GM21367 (cell line): ENCODE results near the gene TRPV6.

Source experiments
- ATAC-seq: cut with Tn5 transposase; IDR thresholded peaks from one replicate; pipeline ENCODE4 v1.9.1; 2021; ENCODE audit not compliant: unreplicated experiment

TRPV6 gene

DNA sequence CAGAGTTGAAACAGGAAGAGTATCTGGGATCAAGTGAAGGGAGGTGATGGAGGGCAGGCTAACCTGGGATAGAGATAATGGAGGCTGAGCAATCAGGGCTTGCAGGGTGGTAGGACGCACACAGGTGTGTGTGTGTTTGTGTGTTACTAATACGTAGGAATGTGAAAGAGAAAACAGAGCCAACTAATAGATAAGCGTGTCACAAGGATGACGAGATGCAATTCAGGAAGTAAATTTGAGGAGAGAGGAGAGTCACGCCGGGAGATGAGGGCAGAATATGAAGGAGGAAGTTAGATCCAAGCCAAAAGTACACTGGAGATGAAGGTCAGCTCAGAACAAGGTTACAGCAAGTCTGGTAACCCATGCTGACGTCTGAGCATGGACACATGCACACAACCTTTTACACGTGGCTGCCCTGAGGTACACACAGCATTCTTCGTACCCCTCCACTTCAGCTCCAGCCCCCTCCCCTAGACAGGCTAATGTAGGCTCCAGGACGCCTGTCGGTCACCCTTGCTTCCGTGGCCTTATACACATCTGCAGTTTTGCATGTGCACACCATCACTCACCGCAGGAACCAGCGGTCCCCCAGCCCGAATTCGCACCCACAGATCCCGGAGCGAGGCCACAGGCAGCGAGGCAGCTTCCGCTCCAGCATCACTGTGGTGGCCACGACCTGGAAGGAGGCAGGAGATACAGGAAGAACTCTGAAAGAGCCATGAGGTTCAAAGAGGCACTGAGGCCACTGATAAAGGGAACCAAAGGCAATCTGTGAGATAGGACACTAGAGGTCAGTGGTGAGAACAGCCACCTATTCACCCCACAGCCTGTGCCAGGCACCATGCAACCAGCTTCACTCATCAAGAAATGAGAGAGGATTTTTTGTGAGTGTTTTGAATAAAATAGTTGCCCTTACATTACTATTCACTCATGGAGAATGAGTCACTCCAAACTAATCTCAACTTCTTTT, 23.7 kb upstream of the TRPV6 start:
- ATAC-seq: no peak

- no peak for ATAC-seq
These were observed 22.7 kb upstream of the TRPV6 start for GRCh38 chr7:142908290-142908689.

GRCh38 chr7:142906643-142907042, 21.1 kb upstream of the TRPV6 start:
- no peak for ATAC-seq

DNA sequence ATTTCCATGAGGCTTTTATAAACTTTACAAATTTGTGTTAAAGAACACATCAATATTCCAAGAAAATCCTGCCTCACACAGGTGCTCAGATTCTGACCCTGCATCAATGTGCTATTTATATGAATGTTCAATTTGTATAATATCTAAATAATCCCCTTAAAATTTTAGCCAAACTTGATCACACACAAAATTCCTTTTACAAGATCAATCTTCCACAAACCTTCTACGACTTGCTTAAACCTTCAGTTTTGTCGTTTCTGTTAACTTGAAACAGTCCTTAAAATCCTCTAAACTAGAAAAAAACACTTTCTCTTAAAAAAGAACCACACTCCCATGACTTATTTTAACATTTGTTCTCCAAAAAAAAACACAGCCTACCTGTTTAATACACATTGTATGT, 20.2 kb upstream of the TRPV6 start:
- no peak for ATAC-seq

GRCh38 chr7:142904128-142904527, 18.6 kb upstream of the TRPV6 start:
- no peak for ATAC-seq

GRCh38 chr7:142901426-142902259, 16.1 kb upstream of the TRPV6 start:
- no peak for ATAC-seq

DNA sequence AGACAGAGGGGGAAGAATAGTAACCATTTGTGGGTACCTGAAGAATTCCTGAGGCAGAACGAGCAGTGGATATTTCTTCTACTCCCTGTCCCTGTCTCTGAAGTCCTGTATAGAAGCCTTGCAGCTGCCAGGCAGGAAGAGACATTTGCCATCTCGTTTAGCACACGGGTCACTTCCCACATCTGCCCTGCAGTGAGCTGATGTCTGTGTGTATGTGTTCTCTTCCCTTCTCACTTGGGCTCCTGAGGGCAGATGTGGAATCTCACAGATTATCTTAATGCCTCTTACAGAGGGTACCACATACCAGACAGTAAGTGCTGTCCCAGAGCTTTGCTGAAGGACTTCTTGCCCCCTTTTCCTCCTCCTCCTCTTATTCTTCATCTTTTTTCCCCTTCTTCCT, 14.1 kb upstream of the TRPV6 start:
- ATAC-seq: no peak

- no peak for ATAC-seq
These were observed 13.0 kb upstream of the TRPV6 start for GRCh38 chr7:142898377-142899170.

GRCh38 chr7:142897691-142898090, 12.1 kb upstream of the TRPV6 start:
- ATAC-seq: no peak

DNA sequence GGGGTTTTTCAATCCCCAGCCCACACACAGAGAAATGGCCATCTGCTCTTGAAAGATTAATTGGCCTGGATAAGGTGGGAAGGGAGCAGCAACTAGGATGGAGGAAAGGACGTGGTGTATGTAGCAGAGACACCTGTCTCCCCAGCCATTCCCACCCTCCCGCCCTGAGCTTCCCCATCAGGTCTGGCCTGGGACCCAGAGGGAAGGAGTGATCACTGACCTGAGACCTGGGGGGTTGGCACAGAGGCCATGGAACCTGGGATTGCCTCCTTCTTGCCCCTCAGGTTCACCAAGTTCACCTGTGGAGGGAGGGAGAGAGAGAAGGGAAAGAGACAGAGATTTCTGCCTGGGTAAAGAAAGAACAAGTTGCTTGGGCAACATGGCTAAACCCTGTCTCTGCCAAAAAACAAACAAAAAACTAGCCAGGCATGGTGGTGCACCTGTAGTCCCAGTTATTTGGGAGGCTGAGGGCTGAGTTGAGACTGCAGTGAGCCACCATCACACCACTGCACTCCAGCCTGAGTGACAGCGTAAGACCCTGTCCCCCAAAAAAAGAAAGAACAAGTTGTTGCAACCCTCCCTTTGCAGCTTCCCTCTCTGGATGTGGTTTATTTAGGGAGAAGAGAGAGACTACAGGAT, 11.3 kb upstream of the TRPV6 start:
- no peak for ATAC-seq

DNA sequence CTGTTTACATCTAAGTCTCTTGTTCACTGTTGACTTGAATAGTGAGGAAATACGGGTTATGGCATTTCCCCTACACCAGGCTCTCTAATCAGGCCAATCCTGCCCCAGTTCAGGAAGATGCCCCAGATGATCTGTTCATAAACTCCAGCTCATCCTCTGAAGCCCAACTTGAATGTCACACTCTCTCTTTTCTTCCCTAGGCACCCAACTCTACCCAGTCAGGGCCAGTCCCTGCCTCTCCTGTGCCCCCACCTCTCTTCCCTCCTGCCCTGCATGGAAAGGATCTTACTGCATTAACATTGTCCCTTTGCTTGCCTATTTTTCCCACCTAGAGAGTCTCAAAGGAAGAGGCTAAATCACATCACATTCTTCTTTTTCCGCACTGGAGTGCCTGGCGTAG, 10.6 kb upstream of the TRPV6 start:
- no peak for ATAC-seq

GRCh38 chr7:142894985-142895593, 9.5 kb upstream of the TRPV6 start:
- ATAC-seq: no peak

DNA sequence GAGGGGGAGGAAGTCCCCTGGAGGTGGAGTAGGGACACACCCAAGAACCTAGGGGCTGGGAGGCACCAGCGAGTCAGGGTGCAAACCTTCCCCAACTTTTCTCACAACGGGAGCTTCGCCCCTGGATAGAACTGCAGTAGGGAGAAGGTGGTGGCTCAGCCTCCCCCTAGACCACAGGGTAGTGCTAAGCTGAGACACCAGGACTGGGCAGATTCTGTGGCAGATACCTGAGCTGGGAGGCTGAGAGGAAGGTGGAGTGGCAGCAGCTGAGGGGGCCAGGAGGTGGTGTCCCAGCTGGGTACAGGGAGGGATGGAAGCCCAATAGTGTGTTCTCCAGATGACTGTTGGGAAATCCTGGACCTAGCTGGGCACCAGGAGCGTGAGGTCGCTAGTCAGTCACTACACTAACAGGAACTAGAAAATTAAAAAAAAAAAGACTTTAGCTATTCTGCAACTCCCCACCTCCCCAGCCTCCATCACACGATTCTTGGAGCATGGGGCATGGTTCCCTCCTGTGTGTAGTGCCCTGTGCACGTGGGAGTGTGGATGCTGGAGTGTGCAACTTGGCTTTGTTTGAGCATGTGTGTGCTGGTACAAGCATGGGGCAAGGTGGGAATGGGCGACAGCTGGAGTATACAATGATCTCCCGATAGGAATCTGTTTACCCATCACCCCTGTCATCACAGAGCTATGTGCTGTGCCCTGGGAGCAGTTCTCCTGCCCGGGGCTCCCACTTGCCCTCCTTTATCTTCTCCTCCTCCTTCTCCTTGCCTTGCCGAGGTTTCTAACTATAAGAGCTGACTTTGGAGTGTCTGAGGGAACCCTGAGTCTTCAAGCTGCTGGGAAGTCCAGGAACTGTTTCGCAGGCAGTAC, 8.8 kb upstream of the TRPV6 start:
- no peak for ATAC-seq

- no peak for ATAC-seq
These were observed 7.4 kb upstream of the TRPV6 start for GRCh38 chr7:142892951-142893350.

DNA sequence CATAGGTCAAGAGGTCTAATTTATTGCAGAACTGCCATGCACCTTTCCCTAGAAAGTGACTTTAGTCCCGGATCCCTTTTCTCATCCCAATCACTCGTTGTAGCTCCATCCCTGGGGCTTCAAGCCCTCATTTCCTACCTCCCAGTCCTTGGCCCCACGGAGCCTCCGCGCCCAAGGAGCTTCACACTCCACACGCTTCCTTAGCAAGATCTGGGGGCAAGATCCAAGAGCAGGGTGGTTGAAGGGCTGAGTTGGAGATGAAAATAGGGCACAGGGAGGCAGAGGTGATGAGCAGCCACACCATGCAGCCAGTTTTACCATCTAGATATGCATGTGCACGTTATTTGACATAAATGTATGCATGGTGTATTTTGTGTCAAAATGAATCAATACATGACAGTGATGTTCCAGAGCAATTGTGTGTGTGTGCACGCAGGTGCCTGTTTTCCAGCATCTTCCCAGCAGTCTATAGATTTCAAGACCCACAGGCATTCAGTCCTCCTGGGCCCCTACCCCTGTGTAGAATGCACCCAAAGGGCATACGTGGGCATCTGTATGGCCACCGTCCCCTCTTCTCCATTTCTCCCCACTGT, 6.0 kb upstream of the TRPV6 start:
- no peak for ATAC-seq

- no peak for ATAC-seq
These were observed 5.4 kb upstream of the TRPV6 start for GRCh38 chr7:142890874-142891485.

DNA sequence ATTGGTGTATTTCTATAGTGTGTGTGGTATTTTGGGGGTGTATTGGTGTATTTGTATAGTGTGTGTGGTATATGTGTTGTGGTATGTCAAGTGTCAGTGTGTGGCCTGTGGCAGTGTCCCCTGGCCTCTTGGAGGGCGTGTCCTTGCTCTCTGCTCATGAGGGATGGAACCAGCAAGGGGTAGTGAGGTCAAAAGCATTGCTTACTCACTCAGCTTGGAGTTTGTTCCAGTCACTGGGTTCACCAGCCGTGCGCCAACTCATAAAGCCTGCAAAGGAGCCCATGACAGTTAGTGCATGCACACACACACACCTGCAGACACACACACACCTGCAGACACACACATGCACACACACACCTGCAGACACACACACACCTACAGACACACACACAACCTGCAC, 4.3 kb upstream of the TRPV6 start:
- ATAC-seq: no peak

GRCh38 chr7:142887282-142888015, 1.9 kb upstream of the TRPV6 start:
- ATAC-seq: no peak
